ENCODE data around the gene GTPBP1.

GRCh38 chr22:38710351-38710750, 4.6 kb downstream of the GTPBP1 start:
- TF ChIP-seq CTCF (IDR thresholded peaks at IDR 0.05 in 4 of 5, conservative IDR thresholded peaks at IDR 0.05 in 1 of 5) (no peak), POLR2A (IDR thresholded peaks at IDR 0.05) (no peak)

All from gastrocnemius medialis (tissue), 4 donors.